DOHH2 (cell line): Measurements from ENCODE around the gene SPOCK2.

Experiments used
- H3F3A ChIP-seq: fragments of 200-600 bp; sonication (generic), shearing (Covaris generic); 2 replicates; pipeline ENCODE4 v1.6.0; 2016; ENCODE audit warnings: antibody characterized with exemption, mild to moderate bottlenecking; ENCODE audit not compliant: control insufficient read depth, insufficient read depth
- H3K27ac ChIP-seq: fragments of 200-600 bp; sonication (generic); 2 replicates; pipeline ENCODE4 v1.5.1; 2014; ENCODE audit warnings: low read depth, mild to moderate bottlenecking, low read length, moderate library complexity
- H3K27me3 ChIP-seq: fragments of 200-600 bp; sonication (generic); 2 replicates; pipeline ENCODE4 v1.6.1; 2014; ENCODE audit warnings: mild to moderate bottlenecking, low read length, mixed read lengths; ENCODE audit not compliant: control insufficient read depth
- H3K36me3 ChIP-seq: fragments of 200-600 bp; sonication (generic); 2 replicates; pipeline ENCODE4 v1.6.1; 2014; ENCODE audit warnings: mild to moderate bottlenecking, low read length, moderate library complexity, mixed read lengths; ENCODE audit not compliant: control insufficient read depth
- H3K4me1 ChIP-seq: fragments of 200-600 bp; sonication (generic); 2 replicates; pipeline ENCODE4 v1.6.1; 2014; ENCODE audit warnings: mild to moderate bottlenecking, low read length, mixed read lengths; ENCODE audit not compliant: control insufficient read depth
- H3K4me2 ChIP-seq: fragments of 200-600 bp; sonication (generic); 2 replicates; pipeline ENCODE4 v1.6.0; 2014; ENCODE audit warnings: mild to moderate bottlenecking, low read length, moderate library complexity
- H3K4me3 ChIP-seq: fragments of 200-600 bp; sonication (generic); 2 replicates; pipeline ENCODE4 v1.5.1; 2014; ENCODE audit warnings: mild to moderate bottlenecking, low read length, mixed read lengths
- H3K79me2 ChIP-seq: fragments of 200-600 bp; sonication (generic); 2 replicates; pipeline ENCODE4 v1.6.1; 2014; ENCODE audit warnings: mild to moderate bottlenecking, low read length, mixed read lengths; ENCODE audit not compliant: control insufficient read depth
- H3K9me2 ChIP-seq: fragments of 200-600 bp; sonication (generic); replicated peaks from 2 replicates; pipeline ENCODE4 v1.6.1; 2014; ENCODE audit warnings: mild to moderate bottlenecking, low read length, mixed read lengths; ENCODE audit not compliant: control insufficient read depth
- H3K9me3 ChIP-seq: fragments of 200-600 bp; sonication (generic); 2 replicates; pipeline ENCODE4 v1.6.1; 2014; ENCODE audit warnings: antibody characterized with exemption, low read length, mixed read lengths; ENCODE audit not compliant: control insufficient read depth, insufficient read depth
- H4K20me1 ChIP-seq: fragments of 200-600 bp; sonication (generic); 2 replicates; pipeline ENCODE4 v1.6.0; 2014; ENCODE audit warnings: low read depth, mild to moderate bottlenecking, antibody characterized with exemption, low read length, moderate library complexity; ENCODE audit not compliant: control insufficient read depth, insufficient read depth
- EZH2phosphoT487 ChIP-seq: fragments of 200-600 bp; sonication (generic); IDR thresholded peaks from 2 replicates; pipeline ENCODE4 v1.6.1; 2017; ENCODE audit warnings: borderline replicate concordance, mild to moderate bottlenecking, antibody characterized with exemption, low read length, moderate library complexity, mixed read lengths
- TF ChIP-seq, protein P1 (sequence below): fragments of 200-600 bp; sonication (generic); IDR thresholded peaks from one replicate; pipeline ENCODE4 v1.5.1; 2014; ENCODE audit warnings: antibody characterized with exemption, mild to moderate bottlenecking, low read depth, low read length; ENCODE audit not compliant: poor library complexity, severe bottlenecking

The SPOCK2 gene

DNA sequence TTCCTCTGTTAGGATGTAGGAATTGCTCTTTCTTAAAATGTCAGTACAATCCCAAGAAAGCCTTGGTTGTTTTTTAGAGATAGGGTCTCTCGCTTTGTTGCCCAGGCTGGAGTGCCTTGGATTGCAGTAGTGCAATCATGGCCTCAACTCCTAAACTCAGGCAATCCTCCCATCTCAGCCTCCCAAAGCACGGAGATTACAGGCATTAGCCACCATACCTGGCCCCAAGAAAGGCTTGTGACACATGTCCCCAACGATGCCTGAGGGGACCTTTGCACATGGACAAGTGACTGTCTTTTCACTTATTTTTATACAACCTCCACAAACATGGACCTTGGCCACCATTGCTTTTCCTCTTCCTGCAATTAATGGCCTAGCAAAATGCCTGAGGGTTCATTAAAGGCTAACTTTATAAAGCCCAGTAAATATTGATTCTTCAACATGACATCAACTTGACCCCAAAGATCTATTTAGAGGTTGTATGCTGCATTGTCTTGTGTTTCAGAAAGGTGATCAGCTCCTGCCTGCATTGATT is 10.0 kb upstream of the SPOCK2 start:
- Histone ChIP-seq H3K27ac (no peak overlapping the region), H3K27me3 (no peaks in the 10 kb centered on the region), H3K79me2 (no peaks in the 10 kb centered on the region), H3K9me3 (no peaks in the 10 kb centered on the region), H3F3A (no peaks in the 10 kb centered on the region), H3K9me2 (no peaks in the 10 kb centered on the region), H3K4me3 (no peak overlapping the region), H3K4me1 (no peaks in the 10 kb centered on the region), H4K20me1 (no peaks in the 10 kb centered on the region), H3K36me3 (peaks cover 19% of the 10 kb centered on the region; the same call in 1 of the 2 replicates), H3K4me2 (no peak overlapping the region)
- TF ChIP-seq, protein P1, sequence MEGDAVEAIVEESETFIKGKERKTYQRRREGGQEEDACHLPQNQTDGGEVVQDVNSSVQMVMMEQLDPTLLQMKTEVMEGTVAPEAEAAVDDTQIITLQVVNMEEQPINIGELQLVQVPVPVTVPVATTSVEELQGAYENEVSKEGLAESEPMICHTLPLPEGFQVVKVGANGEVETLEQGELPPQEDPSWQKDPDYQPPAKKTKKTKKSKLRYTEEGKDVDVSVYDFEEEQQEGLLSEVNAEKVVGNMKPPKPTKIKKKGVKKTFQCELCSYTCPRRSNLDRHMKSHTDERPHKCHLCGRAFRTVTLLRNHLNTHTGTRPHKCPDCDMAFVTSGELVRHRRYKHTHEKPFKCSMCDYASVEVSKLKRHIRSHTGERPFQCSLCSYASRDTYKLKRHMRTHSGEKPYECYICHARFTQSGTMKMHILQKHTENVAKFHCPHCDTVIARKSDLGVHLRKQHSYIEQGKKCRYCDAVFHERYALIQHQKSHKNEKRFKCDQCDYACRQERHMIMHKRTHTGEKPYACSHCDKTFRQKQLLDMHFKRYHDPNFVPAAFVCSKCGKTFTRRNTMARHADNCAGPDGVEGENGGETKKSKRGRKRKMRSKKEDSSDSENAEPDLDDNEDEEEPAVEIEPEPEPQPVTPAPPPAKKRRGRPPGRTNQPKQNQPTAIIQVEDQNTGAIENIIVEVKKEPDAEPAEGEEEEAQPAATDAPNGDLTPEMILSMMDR = no peak
- no peak for TF ChIP-seq EZH2phosphoT487

GRCh38 chr10:72097448-72098300 is 9.3 kb upstream of the SPOCK2 start:
- Histone ChIP-seq H3K4me1 (no peaks in the 10 kb centered on the region), H3K4me2 (no peak overlapping the region), H3K27me3 (no peaks in the 10 kb centered on the region), H3K9me3 (no peaks in the 10 kb centered on the region), H3K79me2 (no peaks in the 10 kb centered on the region), H3K27ac (no peak overlapping the region), H3K9me2 (no peaks in the 10 kb centered on the region), H3K4me3 (no peak overlapping the region), H3K36me3 (peaks cover 19% of the 10 kb centered on the region; the same call in 1 of the 2 replicates), H3F3A (no peaks in the 10 kb centered on the region), H4K20me1 (no peaks in the 10 kb centered on the region)
- no peak for TF ChIP-seq EZH2phosphoT487
- TF ChIP-seq, protein P1 = no peak

DNA sequence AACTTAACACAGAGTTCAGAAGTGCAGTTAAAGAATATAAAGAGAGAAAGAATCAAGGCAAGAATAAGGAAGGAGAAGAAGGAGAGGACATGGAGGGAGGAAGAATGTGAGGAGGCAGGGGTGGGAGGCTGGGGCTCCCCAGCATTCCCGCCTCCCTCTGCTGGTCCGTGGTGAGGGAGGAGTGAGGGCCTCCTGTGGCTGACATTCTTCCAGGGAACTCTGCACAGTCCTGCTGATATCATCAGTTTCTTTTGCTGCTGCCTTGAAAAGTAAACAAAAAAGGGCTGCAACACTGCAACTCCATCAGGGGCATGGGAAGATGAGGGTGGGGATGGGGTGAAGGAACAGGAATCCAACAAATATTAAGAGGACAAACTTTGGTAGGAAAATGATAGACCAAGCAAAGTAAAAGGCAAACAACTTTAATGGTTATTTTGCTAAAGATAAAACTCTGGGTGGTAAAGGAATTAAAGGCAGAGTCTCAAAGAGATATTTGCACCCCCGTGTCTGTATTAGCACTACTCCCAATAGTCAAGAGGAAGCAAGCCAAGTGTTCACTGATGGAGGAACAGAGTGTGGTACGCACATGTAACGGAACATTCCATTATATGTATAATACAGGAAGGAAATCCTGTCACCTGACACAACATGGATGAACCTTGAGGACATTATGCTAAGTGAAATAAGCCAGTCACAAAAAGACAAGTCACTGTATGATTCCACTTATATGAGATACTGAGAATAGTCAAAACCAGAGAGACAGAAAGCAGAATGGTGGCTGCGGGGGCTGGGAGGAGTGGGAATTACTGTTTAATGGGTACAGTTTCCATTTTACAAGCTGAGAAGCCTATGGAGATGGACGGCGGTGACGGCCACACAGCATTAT is 8.0 kb upstream of the SPOCK2 start:
- Histone ChIP-seq H3K9me3 (no peaks in the 10 kb centered on the region), H3K4me2 (no peak overlapping the region)

More for the DNA sequence above, 8.0 kb upstream of the SPOCK2 start:
- Histone ChIP-seq H3K36me3 (peaks cover 19% of the 10 kb centered on the region; the same call in 1 of the 2 replicates), H3F3A (no peaks in the 10 kb centered on the region), H3K79me2 (no peaks in the 10 kb centered on the region), H3K9me2 (no peaks in the 10 kb centered on the region), H3K4me3 (no peak overlapping the region), H4K20me1 (no peaks in the 10 kb centered on the region), H3K4me1 (no peaks in the 10 kb centered on the region), H3K27me3 (no peaks in the 10 kb centered on the region), H3K27ac (no peak overlapping the region)
- TF ChIP-seq, protein P1 = no peak
- no peak for TF ChIP-seq EZH2phosphoT487
